ENCODE measurements around the gene EEF1G.
"Not testable (repeated sequence)": the region's sequence is repeated elsewhere in the genome, so short reads cannot be mapped to it uniquely, and the experiment has no call there.

GRCh38 chr11:62616957-62617356, 43.3 kb upstream of the EEF1G start:
- TF ChIP-seq CTCF (IDR thresholded peaks at IDR 0.05); PBX3 (IDR thresholded peaks at IDR 0.05); POLR2A (IDR thresholded peaks at IDR 0.05; ENCODE audit: low read length); REST (IDR thresholded peaks at IDR 0.05); POLR2AphosphoS2 (conservative IDR thresholded peaks at IDR 0.05; ENCODE audit: low read length); HMGXB4 (CRISPR knock-in tag; IDR thresholded peaks at IDR 0.05; ENCODE audit: borderline replicate concordance); EP300 (IDR thresholded peaks at IDR 0.05): not testable (repeated sequence)

All from A549 (cell line).